Activated CD4-positive, alpha-beta T cell treated with anti-CD3 and anti-CD28 coated beads for 24 hours (primary cell): ENCODE data around the gene KCNN3.

Experiments
- DNase-seq, 2 donors: peaks; one replicate each; pipeline ENCODE4 v3.0.0-alpha.2; 2020; ENCODE audit warnings: low read depth in 2 of 2

KCNN3 gene

GRCh38 chr1:154816937-154817336 is 53.1 kb downstream of the KCNN3 start:
- DNase-seq = no peak

GRCh38 chr1:154816369-154816768 is 53.7 kb downstream of the KCNN3 start:
- no peak for DNase-seq

- no peak for DNase-seq
These were observed 56.1 kb downstream of the KCNN3 start for GRCh38 chr1:154813846-154814505.

- DNase-seq = no peak
These were observed 56.7 kb downstream of the KCNN3 start for GRCh38 chr1:154813300-154813816.

GRCh38 chr1:154812877-154813276 is 57.2 kb downstream of the KCNN3 start:
- DNase-seq = no peak

- no peak for DNase-seq
These were observed 59.5 kb downstream of the KCNN3 start for GRCh38 chr1:154810571-154810970.

- DNase-seq = no peak
These were observed 60.4 kb downstream of the KCNN3 start for GRCh38 chr1:154809436-154810413.

- DNase-seq = no peak
These were observed 61.2 kb downstream of the KCNN3 start for GRCh38 chr1:154808909-154809262.

- no peak for DNase-seq
These were observed 61.7 kb downstream of the KCNN3 start for GRCh38 chr1:154808261-154808908.

- no peak for DNase-seq
These were observed 63.0 kb downstream of the KCNN3 start for GRCh38 chr1:154807048-154807591.

GRCh38 chr1:154806333-154806732 is 63.7 kb downstream of the KCNN3 start:
- no peak for DNase-seq

GRCh38 chr1:154802982-154803920 is 66.8 kb downstream of the KCNN3 start:
- no peak for DNase-seq

GRCh38 chr1:154802336-154802969 is 67.6 kb downstream of the KCNN3 start:
- DNase-seq = no peak

GRCh38 chr1:154801234-154802011 is 68.7 kb downstream of the KCNN3 start:
- DNase-seq = no peak

GRCh38 chr1:154799188-154799587 is 70.9 kb downstream of the KCNN3 start:
- no peak for DNase-seq

- no peak for DNase-seq
These were observed 71.4 kb downstream of the KCNN3 start for GRCh38 chr1:154798645-154799044.

- no peak for DNase-seq
These were observed 72.9 kb downstream of the KCNN3 start for GRCh38 chr1:154797175-154797574.

- DNase-seq = no peak
These were observed 73.7 kb downstream of the KCNN3 start for GRCh38 chr1:154796303-154796892.

- DNase-seq = no peak
These were observed 75.5 kb downstream of the KCNN3 start for GRCh38 chr1:154794608-154795007.
